ENCODE measurements around the gene SKIL. TPM values are rescaled to one million over a fixed set of nuclear protein-coding genes. Genes with fewer than 3 reads are reported as not detected.

SKIL gene
- total and polyA plus RNA-seq, 7 donors = 7.3 to 46.6 (median 30.1) TPM

DNA sequence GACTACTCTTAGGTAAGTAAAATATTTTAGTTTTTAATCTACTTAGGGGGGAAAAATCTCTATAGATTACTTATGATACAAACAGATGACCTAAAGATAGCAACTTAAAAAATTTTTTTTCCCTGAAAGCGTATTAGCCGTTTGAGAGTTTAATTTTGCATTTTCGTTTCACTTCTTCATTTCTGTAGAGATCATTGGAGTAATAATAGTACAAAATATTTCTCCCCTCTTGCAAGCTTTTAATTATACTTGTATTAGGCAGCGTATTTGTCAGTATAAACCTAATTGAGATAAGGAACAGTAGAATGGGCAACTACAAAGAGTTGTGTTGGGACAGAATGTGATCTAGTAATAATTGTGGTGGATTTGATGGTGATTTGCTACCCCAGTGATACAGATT is 10.3 kb downstream of the SKIL start:
- ATAC-seq (no peak), DNase-seq (no peak)
- Histone ChIP-seq H3K4me1 (peaks cover 15% of the 10 kb centered on the region), H3K27me3 (ENCODE audit: insufficient read depth in 3 of 3, low read length in 2 of 3) (no peaks in the 10 kb centered on the region), H3K9me3 (no peaks in the 10 kb centered on the region), H3K36me3 (ENCODE audit: insufficient read depth in 1 of 2, low read depth in 1 of 2) (peaks cover 2 to 3% of the 10 kb centered on the region in 2 donors), H3K4me3 (no peak overlapping the region), H3K27ac (no peak overlapping the region)
- 82 to 86% (median 85%) methylated on average over 4 of the region's 4 CpGs for WGBS, 3 donors
- intact Hi-C loops (cut with DNase I) = no loop called here
- TF ChIP-seq, protein P1, sequence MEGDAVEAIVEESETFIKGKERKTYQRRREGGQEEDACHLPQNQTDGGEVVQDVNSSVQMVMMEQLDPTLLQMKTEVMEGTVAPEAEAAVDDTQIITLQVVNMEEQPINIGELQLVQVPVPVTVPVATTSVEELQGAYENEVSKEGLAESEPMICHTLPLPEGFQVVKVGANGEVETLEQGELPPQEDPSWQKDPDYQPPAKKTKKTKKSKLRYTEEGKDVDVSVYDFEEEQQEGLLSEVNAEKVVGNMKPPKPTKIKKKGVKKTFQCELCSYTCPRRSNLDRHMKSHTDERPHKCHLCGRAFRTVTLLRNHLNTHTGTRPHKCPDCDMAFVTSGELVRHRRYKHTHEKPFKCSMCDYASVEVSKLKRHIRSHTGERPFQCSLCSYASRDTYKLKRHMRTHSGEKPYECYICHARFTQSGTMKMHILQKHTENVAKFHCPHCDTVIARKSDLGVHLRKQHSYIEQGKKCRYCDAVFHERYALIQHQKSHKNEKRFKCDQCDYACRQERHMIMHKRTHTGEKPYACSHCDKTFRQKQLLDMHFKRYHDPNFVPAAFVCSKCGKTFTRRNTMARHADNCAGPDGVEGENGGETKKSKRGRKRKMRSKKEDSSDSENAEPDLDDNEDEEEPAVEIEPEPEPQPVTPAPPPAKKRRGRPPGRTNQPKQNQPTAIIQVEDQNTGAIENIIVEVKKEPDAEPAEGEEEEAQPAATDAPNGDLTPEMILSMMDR (IDR thresholded peaks at IDR 0.05) = no peak

DNA sequence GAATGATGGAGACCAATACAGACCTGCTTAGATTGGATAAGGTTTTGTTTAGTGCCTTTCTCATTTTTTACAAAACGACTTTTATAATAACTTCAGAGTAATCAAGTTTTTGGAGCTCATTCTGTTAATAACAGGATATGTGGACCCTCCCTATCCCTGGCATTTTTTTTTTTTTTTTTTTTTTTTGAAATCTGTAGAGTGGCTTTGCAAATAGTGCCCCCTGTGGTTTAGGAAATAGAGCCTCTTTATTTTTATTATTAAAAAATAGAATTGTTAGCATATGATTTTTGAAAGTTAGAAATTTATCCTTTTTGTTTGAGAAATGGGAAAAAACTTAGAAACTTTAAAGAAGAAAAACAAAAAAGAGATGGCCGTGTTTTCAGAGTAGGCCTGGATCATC is 11.4 kb downstream of the SKIL start:
- WGBS, 3 donors = 83 to 87% (median 87%) methylated on average over 2 of the region's 2 CpGs
- no peaks in the 10 kb centered on the region for H3K27me3 ChIP-seq (ENCODE audit: insufficient read depth in 3 of 3, low read length in 2 of 3)
- peaks cover 22% of the 10 kb centered on the region for H3K4me1 ChIP-seq
- no peak overlapping the region for H3K4me3 ChIP-seq
- TF ChIP-seq, protein P1 (IDR thresholded peaks at IDR 0.05) = no peak
- ATAC-seq = no peak
- H3K36me3 ChIP-seq (ENCODE audit: insufficient read depth in 1 of 2, low read depth in 1 of 2) = peaks cover 0 to 1% of the 10 kb centered on the region in 2 donors
- DNase-seq = no peak
- no peaks in the 10 kb centered on the region for H3K9me3 ChIP-seq
- H3K27ac ChIP-seq = no peak overlapping the region
- intact Hi-C loops (cut with DNase I) = no loop called here

DNA sequence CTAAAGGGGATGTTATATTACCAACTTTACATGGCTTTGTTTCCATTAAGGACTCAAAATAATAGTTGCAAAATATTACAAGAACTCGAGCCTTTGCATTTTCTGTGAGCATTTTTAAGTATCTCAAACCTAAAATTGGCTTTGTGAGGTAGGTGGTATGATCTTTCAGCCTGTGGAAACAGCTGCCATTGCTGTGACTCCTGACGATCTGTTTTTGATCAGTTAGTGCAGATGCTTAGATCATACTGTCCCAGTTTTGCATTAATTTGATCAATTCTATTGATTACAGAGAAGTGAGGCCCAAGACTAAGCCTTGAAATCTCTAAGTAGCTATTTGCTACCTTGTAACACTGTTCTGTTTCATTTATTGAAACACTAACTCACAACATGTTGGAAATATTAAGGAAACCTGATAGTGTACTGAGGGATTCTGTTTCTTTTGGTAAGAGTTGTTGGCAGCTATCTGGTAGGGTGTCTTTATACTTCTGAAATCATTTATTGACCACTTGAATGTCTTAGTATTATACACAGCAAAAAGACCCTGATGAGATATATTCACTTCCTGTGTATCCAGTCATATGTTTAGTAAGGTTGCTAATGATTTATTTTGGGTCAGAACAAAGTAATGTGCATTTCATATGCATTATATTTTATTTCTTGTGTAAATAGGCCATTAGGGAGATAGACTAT is 14.8 kb downstream of the SKIL start:
- no peak overlapping the region for H3K4me3 ChIP-seq
- intact Hi-C loops (cut with DNase I) = no loop called here
- peaks cover 35% of the 10 kb centered on the region for H3K4me1 ChIP-seq

DNA sequence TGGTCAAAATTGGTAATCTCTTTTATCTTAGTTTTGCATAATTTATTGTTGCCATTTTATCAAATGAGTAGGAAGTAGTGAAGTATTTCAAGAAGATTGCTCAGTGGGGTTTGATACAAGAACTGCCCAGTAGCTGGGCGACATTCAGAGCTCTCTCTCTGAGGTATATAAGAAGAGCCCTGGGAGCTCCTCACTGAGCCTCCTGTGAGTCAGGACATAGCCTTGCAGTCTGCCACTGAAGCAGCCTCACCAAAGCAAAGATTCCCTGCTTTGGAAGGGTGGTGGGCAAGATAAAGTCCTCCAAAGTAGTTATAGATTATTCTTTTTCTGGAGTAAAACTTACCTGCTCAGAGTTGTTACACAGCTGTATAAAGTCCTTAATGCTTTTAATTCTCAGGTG is 26.1 kb downstream of the SKIL start:
- 66 to 94% (median 69%) methylated on average over 1 of the region's 1 CpG for WGBS, 3 donors
- Histone ChIP-seq H3K9me3 (peaks cover 8% of the 10 kb centered on the region), H3K27ac (no peak overlapping the region), H3K36me3 (ENCODE audit: insufficient read depth in 1 of 2, low read depth in 1 of 2) (peaks cover 8 to 90% of the 10 kb centered on the region in 2 donors), H3K27me3 (ENCODE audit: insufficient read depth in 3 of 3, low read length in 2 of 3) (no peaks in the 10 kb centered on the region), H3K4me3 (no peak overlapping the region), H3K4me1 (peaks cover 19% of the 10 kb centered on the region)
- TF ChIP-seq, protein P1 (IDR thresholded peaks at IDR 0.05) = no peak
- peak in 3 of 4 donors; percentile 41 to 68 (median 63) for ATAC-seq
- intact Hi-C loops (cut with DNase I) = no loop called here
- no peak for DNase-seq

More for the DNA sequence above, 14.8 kb downstream of the SKIL start:
- Histone ChIP-seq H3K27me3 (ENCODE audit: insufficient read depth in 3 of 3, low read length in 2 of 3) (no peaks in the 10 kb centered on the region), H3K36me3 (ENCODE audit: insufficient read depth in 1 of 2, low read depth in 1 of 2) (peaks cover 0 to 2% of the 10 kb centered on the region in 2 donors), H3K27ac (peak overlapping the region; percentile 59), H3K9me3 (no peaks in the 10 kb centered on the region)
- WGBS, 3 donors = 17 to 28% (median 22%) methylated on average over 2 of the region's 2 CpGs
- no peak for DNase-seq
- peak; percentile 44 to 64 (median 52) for ATAC-seq
- TF ChIP-seq, protein P1 (IDR thresholded peaks at IDR 0.05) = no peak

DNA sequence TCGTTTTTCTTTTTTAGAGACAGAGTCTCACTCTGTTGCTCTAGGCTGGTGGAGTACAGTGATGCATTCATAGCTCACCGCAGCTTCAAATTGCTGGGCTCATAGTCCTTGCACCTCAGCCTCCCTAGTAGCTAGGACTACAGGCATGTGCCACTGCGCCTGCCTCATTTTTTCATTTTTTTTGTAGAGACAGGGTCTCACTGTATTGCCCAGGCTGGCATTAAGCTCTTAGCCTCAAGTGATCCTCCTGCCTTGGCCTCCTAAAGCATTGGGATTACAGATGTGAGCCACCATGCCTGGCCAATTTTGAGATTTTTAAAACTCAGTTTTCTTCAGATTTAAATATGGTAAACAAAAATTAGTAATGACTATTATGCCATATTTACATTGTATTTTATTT is 29.0 kb downstream of the SKIL start:
- TF ChIP-seq, protein P1 (IDR thresholded peaks at IDR 0.05) = no peak
- Histone ChIP-seq H3K27ac (no peak overlapping the region), H3K9me3 (peaks cover 8% of the 10 kb centered on the region), H3K4me3 (no peak overlapping the region), H3K4me1 (peaks cover 15% of the 10 kb centered on the region), H3K27me3 (ENCODE audit: insufficient read depth in 3 of 3, low read length in 2 of 3) (no peaks in the 10 kb centered on the region), H3K36me3 (ENCODE audit: insufficient read depth in 1 of 2, low read depth in 1 of 2) (peaks cover 9 to 91% of the 10 kb centered on the region in 2 donors)
- DNase-seq = no peak
- no peak for ATAC-seq
- intact Hi-C loops (cut with DNase I) = no loop called here
- 94 to 99% (median 95%) methylated on average over 3 of the region's 3 CpGs for WGBS, 3 donors

Data from psoas muscle (tissue), 8 donors.